ENCODE measurements around the gene FN3K. TPM values are rescaled to one million over a fixed set of nuclear protein-coding genes. Genes with fewer than 3 reads are reported as not detected.

Gene FN3K
- total and polyA plus RNA-seq, 2 of the 8 experiments (the other 6 are each of a cell fraction or from before 2014, with no cell fraction given) = 0.88 to 14.2 TPM

DNA sequence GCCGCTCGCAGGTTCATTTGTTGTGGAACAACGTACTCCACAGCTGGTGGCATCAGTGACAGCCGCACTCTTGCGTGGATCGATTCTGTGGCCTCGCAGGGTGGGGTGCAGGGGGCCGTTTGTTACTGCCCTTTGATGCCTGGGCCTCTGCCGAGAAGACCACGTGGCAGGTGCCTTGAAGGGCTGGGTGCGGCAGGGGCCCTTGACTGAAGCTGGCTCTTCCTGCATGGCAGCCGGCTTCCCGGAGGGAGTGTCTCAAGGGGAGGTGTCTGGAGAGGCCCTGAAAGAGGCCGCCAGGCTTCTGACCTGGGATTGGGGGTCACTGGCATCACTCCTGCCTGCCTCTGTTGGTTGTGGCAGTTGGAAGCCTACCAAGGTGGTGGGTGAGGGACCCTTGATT is 60.2 kb downstream of the FN3K start:
- CTCF ChIA-PET (ENCODE audit: partially characterized antibody) = interaction anchor here (1.1 to 2.1 kb wide), 2 partner anchors 10 to 14 kb away, joined by 3 to 10 read pairs; no protein-coding TSS in a partner anchor
- no peak overlapping the region for H3K56ac ChIP-seq (replicated peaks; ENCODE audit: insufficient read length, low read depth, low read length)
- TF ChIP-seq CHD1 (IDR thresholded peaks at IDR 0.05; ENCODE audit: low read depth, low read length) = no peak
- no peak for TF ChIP-seq JUN (IDR thresholded peaks at IDR 0.05; ENCODE audit: low read depth, low read length)
- TF ChIP-seq RFX5 (IDR thresholded peaks at IDR 0.05; ENCODE audit: borderline replicate concordance, low read depth, low read length) = no peak
- TF ChIP-seq MAFK (IDR thresholded peaks at IDR 0.05; ENCODE audit: low read depth, low read length) = no peak
- TF ChIP-seq CBX5 (IDR thresholded peaks at IDR 0.05; ENCODE audit: low read depth, low read length) = no peak
- no peak for TF ChIP-seq CBX8 (IDR thresholded peaks at IDR 0.05; ENCODE audit: borderline replicate concordance, low read depth, low read length)
- no peak for TF ChIP-seq POLR2A (IDR thresholded peaks at IDR 0.05; ENCODE audit: control extremely low read depth in 1 of 2, low read depth in 2 of 2, low read length in 2 of 2)

More for the DNA sequence above, 60.2 kb downstream of the FN3K start:
- Histone ChIP-seq H2BK20ac (ENCODE audit: low read length) (no peak overlapping the region), H3K9ac (replicated peaks in 1 of 4; ENCODE audit: extremely low read depth in 1 of 4, low read depth in 3 of 4, low read length in 3 of 4) (no peak overlapping the region), H4K5ac (ENCODE audit: insufficient read length, low read depth, low read length) (no peak overlapping the region), H3K23me2 (ENCODE audit: low read depth, low read length) (no peaks in the 10 kb centered on the region), H3K4me3 (ENCODE audit: extremely low read depth in 1 of 4, insufficient read depth in 2 of 4, low read depth in 3 of 4, low read length in 4 of 4) (no peak overlapping the region), H3K14ac (ENCODE audit: insufficient read length) (no peak overlapping the region), H3K36me3 (ENCODE audit: control insufficient read depth in 2 of 4, insufficient read depth in 4 of 4, low read length in 3 of 4) (peaks cover 2 to 28% (median 15%) of the 10 kb centered on the region in 4 experiments; a peak in 6 of 8 replicates), H4K20me1 (replicated peaks in 1 of 2; ENCODE audit: control insufficient read depth in 1 of 2, insufficient read depth in 2 of 2, low read length in 2 of 2) (peaks cover 6% of the 10 kb centered on the region in 2 experiments), H2BK15ac (ENCODE audit: low read length) (no peak overlapping the region), H3K4ac (replicated peaks; ENCODE audit: insufficient read length, low read depth, low read length) (no peak overlapping the region), H3K27me3 (replicated peaks in 1 of 4; ENCODE audit: control insufficient read depth in 3 of 4, extremely low read depth in 1 of 4, insufficient read depth in 3 of 4, low read length in 3 of 4) (no peaks in the 10 kb centered on the region), H3K79me1 (ENCODE audit: low read depth, low read length) (peaks cover 22% of the 10 kb centered on the region; the same call in 1 of the 2 replicates), H3K18ac (ENCODE audit: extremely low read depth, low read length) (no peak overlapping the region), H3K4me2 (ENCODE audit: insufficient read depth in 1 of 2, low read depth in 2 of 2, low read length in 2 of 2) (no peak overlapping the region), H4K8ac (ENCODE audit: extremely low read depth, insufficient read depth, low read length) (no peak overlapping the region), H2BK120ac (replicated peaks; ENCODE audit: low read depth, low read length) (no peak overlapping the region), H3K9me3 (ENCODE audit: insufficient read depth in 2 of 2, low read depth in 1 of 2, low read length in 1 of 2) (peaks cover 7% of the 10 kb centered on the region in 2 experiments), H3K4me1 (replicated peaks in 1 of 4; ENCODE audit: control insufficient read depth in 3 of 4, insufficient read depth in 4 of 4, low read length in 3 of 4) (no peaks in the 10 kb centered on the region), H3K23ac (ENCODE audit: insufficient read length) (no peak overlapping the region), H2BK5ac (ENCODE audit: low read depth, low read length) (no peak overlapping the region; the same call in 1 of the 2 replicates), H3K79me2 (ENCODE audit: control insufficient read depth in 1 of 2, insufficient read depth in 2 of 2, low read length in 2 of 2) (peaks cover 0 to 31% of the 10 kb centered on the region in 2 experiments; a peak in 2 of 4 replicates), H3K27ac (ENCODE audit: low read depth, low read length) (no peak overlapping the region), H2AK5ac (ENCODE audit: low read depth, low read length) (no peak overlapping the region), H2BK12ac (ENCODE audit: low read depth, low read length) (no peak overlapping the region), H2AFZ (ENCODE audit: low read length) (no peak overlapping the region), H4K91ac (replicated peaks; ENCODE audit: insufficient read length, low read length) (no peak overlapping the region)
- FAIRE-seq = no peak
- DNase-seq (ENCODE audit: low read depth in 1 of 2, low spot score in 2 of 2) = no peak
- WGBS, 2 experiments (ENCODE audit: extremely low coverage in 1 of 2, insufficient coverage in 1 of 2, insufficient read length in 1 of 2, insufficient replicate concordance in 2 of 2, low coverage in 1 of 2, low lambda C conversion rate in 2 of 2, missing lambda C conversion rate in 1 of 2) = 91% methylated on average over 14 of the region's 14 CpGs; no CpG with 5 or more reads in 1 of the 2 experiments
- POLR2A ChIA-PET (ENCODE audit: partially characterized antibody) = no interaction called here

Data from H1 (cell line).